HG03571 (cell line): ENCODE data around the gene MBOAT2.
"Not testable (repeated sequence)": the region's sequence is repeated elsewhere in the genome, so short reads cannot be mapped to it uniquely, and the experiment has no call there.

Experiments
- ATAC-seq: cut with Tn5 transposase; IDR thresholded peaks from one replicate; pipeline ENCODE4 v1.9.1; 2021; ENCODE audit not compliant: unreplicated experiment

MBOAT2 gene

DNA sequence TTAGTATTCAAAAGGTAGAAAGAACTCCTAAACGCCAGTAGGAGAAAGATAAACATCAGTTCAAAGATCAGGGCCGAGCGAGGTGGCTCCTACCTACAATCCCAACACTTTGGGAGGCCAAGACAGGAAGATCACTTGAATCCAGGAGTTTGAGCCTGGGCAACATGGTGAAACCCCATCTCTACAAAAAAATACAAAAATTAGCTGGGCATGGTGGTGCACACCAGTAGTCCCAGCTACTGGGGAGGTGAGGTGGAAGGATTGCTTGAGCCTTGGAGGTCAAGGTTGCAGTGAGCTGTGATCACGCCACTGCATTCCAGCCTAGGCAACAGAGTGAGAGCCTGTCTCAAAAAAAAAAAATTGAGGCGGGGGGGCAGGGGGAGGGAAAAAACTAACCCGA is 40.6 kb downstream of the MBOAT2 start:
- ATAC-seq, result no peak

DNA sequence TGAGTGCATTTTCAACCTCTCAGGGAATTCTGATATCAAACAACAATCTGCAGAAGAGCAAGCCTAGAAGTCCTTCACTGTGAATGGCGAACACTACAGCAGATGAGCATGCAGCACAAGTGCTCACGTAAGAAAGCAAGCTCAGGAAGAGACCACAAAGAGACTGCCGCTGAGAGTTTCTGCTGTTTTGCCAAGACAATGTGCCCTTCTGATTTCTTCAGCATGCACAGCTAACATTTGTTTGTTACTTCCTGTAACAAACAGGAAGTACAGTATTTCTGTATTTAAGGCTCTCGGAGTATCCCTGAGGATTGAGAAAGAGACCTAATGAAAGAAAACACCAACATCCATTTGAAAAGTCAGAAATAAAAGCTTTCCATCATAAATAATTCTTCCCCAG is 45.9 kb downstream of the MBOAT2 start:
- no peak for ATAC-seq

DNA sequence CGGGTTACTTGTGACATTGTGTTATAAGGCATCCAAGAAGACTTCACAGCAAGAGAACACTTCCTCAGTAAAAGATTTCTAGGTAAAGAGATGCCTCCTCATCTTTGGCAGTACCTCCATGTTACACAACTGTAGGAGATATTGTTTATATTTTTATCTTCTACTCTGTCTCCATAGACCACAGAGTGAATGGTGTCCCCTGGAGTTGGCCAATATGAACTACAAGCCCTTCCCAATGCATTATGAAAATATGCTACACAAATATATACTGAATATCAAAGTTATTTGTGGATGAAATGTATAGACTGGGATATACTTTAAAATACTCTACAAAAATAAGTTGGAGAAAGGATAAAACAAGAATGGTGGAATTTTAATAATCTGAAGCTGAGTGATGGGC is 46.7 kb downstream of the MBOAT2 start:
- no peak for ATAC-seq

- no peak for ATAC-seq
Measured at GRCh38 chr2:8954990-8955389, 48.5 kb downstream of the MBOAT2 start.

DNA sequence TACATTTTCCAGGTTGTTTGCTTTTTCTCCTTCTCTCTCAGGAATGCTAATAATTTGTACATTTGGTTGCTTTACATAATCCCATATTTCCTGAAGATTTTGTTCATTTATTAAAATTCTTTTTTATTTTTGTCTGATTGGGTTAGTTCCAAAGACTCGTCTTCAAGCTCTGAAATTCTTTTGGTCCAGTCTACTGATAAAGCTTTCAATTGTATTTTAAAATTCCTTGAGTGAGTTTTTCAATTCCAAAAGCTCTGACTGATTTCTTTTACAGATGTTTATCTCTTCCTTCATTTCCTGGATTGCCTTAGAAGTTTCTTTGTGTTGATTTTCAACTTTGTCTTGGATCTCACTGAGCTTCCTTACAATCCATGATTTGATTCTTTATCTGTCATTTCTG is 50.0 kb downstream of the MBOAT2 start:
- no peak for ATAC-seq

DNA sequence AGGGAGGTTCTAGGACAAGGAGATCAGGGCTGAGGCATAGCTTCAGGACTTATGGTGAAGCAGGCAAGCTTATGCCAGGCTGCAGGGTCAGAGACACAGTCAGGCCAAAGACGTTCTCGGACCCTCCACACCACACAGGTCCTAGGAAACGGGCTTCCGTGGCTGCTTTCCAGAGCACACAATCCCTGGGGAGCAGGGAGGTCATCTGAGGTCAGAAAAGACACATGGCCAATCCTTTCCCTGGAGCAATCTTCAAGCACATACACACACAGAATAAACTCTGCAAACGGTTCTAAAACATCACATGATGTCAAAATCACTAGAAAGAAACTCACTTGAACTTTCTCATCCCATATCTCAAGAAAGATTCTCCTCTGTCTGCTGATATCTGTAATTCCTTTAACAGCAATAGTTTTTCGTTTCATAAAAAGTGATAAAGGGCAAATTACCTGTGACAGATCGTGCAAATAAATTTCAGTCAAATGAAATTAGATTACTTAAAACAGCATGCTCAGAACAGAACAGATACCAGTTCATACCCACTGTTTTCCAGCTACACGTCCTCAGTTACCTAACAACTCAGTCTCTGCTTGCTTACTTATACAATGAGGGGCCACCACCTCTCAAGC is 63.9 kb downstream of the MBOAT2 start:
- ATAC-seq, result no peak

- ATAC-seq, result no peak
Measured at GRCh38 chr2:8938384-8938783, 65.1 kb downstream of the MBOAT2 start.

DNA sequence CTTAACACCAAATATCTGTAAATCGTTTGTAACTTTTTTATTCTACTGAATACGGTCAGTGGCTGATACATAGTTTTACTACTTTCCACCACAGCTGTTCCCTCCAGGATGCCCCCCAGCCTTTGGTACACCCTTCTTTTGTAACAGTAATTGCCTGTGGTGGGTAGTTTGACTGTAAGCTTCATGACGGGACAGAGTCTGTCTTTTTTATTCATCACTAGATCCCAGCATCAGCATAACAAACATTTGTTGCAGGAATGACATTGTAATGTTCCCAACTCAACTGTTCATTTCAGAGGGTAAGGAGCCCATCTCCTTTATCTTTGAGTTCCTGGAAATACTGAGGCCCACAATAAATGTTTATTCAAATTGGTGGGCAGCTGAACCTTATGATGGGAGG is 67.5 kb downstream of the MBOAT2 start:
- no peak for ATAC-seq

GRCh38 chr2:8934338-8934737 is 69.1 kb downstream of the MBOAT2 start:
- ATAC-seq, result no peak

DNA sequence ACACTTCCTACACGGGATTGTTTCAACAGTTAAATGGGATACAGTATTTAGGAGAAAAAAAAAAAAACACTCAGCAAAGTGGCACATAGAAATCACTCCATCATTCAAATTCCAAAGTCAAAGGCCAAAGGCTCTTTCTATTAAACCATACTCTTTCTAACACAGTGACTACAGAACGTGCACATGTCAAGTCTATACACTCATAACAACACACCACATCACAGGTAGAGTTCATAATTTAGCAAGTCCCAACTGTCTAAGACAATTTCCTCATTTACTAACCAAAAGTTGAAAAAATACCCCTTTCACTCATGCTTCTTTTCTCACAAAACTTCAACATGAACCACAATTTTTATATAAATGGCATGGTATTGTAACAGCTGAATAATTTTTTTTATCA is 70.8 kb downstream of the MBOAT2 start:
- no peak for ATAC-seq

GRCh38 chr2:8930185-8930584 is 73.3 kb downstream of the MBOAT2 start:
- not testable (repeated sequence) for ATAC-seq

- no peak for ATAC-seq
Measured at GRCh38 chr2:8929128-8929527, 74.4 kb downstream of the MBOAT2 start.

- ATAC-seq, result no peak
Measured at GRCh38 chr2:8927510-8928455, 75.7 kb downstream of the MBOAT2 start.

GRCh38 chr2:8926356-8926755 is 77.1 kb downstream of the MBOAT2 start:
- no peak for ATAC-seq

DNA sequence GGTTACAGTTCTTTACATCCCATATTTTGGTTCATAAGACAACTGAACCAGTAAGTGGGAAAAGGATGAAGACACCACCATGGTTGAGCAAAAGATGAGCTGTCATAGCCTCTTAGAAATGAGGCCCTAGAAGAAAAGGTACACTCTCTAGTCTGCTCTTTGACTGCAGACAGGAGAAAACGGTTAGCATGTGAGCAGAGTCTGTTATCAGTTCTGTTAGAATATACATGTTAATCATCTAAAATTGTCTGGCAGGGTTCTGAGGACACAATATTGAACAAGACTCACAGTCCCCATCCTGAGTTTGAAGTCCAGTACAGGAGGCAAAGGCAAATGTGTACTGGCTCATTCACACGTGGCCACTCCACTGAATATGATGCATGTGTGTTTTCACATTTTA is 78.1 kb downstream of the MBOAT2 start:
- no peak for ATAC-seq

DNA sequence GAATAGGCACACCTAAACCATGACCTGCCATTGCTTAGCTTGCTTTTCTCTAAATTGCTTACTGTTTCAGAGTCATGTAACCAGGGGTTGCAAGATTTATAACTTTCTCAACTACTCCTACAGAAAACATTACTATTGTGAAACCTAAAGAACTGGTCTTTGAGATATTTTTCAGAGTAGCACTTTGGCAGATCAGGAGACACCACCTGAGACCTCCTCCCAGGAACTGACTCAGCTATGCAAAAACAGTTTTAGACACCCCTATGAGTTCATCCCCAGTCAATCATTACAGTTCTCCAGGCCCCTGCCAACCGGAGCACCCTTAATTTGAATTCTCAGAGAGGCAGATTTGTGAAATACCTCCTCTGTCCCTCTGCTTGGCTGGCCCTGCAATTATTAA is 80.3 kb downstream of the MBOAT2 start:
- no peak for ATAC-seq

- ATAC-seq, result no peak
Measured at GRCh38 chr2:8922431-8922830, 81.1 kb downstream of the MBOAT2 start.

GRCh38 chr2:8918412-8918811 is 85.1 kb downstream of the MBOAT2 start:
- ATAC-seq, result no peak

- ATAC-seq, result no peak
Measured at GRCh38 chr2:8915941-8916340, 87.5 kb downstream of the MBOAT2 start.

GRCh38 chr2:8913767-8914166 is 89.7 kb downstream of the MBOAT2 start:
- ATAC-seq, result not testable (repeated sequence)

GRCh38 chr2:8907764-8908288 is 95.7 kb downstream of the MBOAT2 start:
- ATAC-seq, result no peak

DNA sequence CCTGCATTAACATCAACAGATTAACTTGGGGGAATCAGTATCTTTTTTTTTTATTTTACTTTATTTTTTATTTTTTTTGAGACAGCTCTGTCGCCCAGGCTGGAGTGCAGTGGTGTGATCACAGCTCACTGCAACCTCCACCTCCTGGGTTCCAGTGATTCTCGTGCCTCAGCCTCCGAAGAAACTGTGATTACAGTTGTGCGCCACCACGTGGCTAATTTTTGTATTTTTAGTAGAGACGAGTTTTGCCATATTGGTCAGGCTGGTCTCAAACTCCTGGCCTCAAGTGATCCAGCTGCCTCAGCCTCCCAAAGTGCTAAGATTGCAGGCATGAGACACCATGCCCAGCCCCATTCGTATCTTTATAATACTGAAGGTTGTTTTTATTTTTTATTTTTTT is 99.6 kb downstream of the MBOAT2 start:
- ATAC-seq, result not testable (repeated sequence)
